GM20431 (cell line): ENCODE results near the gene ATXN1.
"Not testable (repeated sequence)": the region's sequence is repeated elsewhere in the genome, so short reads cannot be mapped to it uniquely, and the experiment has no call there.

Experiments
- in situ Hi-C: fragments of 300-500 bp; cut with MseI, MboI; formaldehyde crosslinking; loops from one replicate; pipeline ENCODE4 v1.15.0; 2020; ENCODE audit warnings: low sequenced_read_pairs; ENCODE audit not compliant: unreplicated experiment

The ATXN1 gene

GRCh38 chr6:16415677-16416076 is 345.6 kb downstream of the ATXN1 start:
- in situ Hi-C loops, result no loop called here

DNA sequence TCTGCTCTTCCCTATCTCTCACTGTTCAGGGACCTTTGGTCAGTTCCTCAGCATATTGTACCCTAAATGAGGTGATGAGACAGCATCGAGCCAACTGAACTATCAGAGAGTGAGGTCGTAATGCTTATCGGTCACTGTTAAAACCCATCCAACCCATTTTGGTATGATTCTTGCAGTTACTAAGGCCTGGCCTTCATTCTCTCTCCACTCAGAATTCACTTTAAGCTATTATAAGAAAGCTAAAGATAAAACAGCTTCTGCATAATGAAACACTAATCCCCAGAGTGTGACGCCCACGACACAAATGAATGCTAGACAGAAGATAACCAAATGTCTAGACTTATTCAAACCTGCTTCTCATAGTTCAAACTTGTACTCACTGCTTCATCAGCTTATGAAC is 347.1 kb downstream of the ATXN1 start:
- in situ Hi-C loops, result no loop called here

DNA sequence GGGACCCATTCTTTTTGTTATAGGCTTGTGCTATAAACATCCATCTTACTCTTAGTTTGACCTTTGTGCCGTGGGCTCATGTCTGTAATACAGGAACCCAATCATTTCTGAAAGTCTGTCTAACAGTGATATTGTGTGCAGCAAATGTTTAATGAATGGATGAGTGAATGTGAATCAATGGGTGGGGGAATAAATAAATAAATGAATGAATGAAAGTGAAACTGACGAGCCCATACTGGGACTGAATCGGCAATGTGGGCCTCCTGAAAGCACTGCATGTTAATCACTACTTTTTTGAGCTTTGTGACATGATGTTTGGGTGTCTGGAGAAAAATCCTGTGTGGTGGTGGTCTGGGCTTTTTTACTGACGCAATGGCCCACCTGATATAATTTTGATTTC is 347.9 kb downstream of the ATXN1 start:
- in situ Hi-C loops, result no loop called here

GRCh38 chr6:16412982-16413381 is 348.3 kb downstream of the ATXN1 start:
- in situ Hi-C loops, result no loop called here

GRCh38 chr6:16412171-16412570 is 349.1 kb downstream of the ATXN1 start:
- in situ Hi-C loops, result no loop called here

DNA sequence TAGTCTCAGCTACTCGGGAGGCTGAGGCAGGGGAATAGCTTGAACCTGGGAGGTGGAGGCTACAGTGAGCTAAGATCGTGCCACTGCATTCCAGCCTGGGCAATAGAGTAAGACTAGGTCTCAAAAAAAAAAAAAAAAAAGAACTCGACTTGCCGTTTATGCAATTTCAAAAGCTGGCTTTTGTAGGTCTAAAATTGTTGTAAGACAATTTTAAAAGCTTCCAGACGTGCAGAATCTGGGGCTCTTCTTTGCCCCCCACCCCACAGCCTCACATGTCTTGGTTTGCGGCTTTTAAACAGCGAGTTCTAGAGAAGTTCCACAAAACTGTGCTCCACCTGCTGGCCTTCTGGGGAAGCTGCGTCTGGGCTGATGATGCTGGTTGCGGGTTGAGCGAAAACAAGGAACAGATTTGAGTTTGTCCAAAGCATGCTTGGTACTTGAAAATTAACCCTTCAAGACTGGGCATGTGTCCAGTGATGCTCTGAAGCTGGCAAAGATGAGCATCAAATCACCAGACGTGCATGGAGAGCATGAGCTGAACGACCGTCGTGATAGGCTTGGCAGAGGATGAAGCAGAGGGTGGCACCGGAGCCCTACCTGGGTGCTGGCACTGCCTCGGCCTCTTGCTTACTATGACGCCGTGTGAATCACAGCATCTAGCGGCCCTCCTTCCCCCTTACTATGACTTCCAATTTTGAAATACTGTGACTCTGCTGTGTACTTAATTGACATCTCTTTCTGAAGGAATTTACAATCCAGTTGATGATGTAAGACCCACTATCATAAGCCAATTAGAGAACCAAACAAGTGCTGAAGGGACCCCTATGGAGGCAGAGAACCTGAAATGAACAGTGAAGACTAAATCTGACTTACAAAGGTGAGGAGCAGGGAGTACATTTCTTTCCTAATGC is 351.5 kb downstream of the ATXN1 start:
- in situ Hi-C loops, result no loop called here

- in situ Hi-C loops, result no loop called here
These were observed 352.5 kb downstream of the ATXN1 start for GRCh38 chr6:16408766-16409165.

- in situ Hi-C loops, result no loop called here
These were observed 354.3 kb downstream of the ATXN1 start for GRCh38 chr6:16406966-16407365.

- in situ Hi-C loops, result not testable (repeated sequence)
These were observed 354.7 kb downstream of the ATXN1 start for GRCh38 chr6:16406538-16406937.

- in situ Hi-C loops, result no loop called here
These were observed 355.9 kb downstream of the ATXN1 start for GRCh38 chr6:16405375-16405774.

- in situ Hi-C loops, result no loop called here
These were observed 356.8 kb downstream of the ATXN1 start for GRCh38 chr6:16404456-16404855.

DNA sequence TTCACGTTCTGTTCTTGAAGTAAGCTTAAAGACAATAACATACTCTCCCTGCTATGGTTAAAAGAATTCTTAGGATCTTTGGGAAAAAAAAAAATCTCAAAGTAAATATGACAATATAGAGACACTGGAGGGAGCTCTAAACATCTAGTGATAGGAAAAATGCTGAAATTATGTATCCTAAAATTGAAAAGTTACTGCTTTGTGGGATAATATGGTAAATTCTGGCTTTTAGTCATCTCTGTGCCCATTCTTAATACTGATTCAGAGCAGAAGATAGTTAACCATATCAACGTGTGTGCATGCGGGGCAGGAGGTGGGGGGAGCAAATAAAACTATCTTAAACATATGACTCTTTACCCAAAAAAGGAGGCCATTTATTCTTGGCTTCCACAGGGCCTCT is 357.4 kb downstream of the ATXN1 start:
- in situ Hi-C loops, result no loop called here

- in situ Hi-C loops, result no loop called here
These were observed 358.7 kb downstream of the ATXN1 start for GRCh38 chr6:16402581-16402900.

DNA sequence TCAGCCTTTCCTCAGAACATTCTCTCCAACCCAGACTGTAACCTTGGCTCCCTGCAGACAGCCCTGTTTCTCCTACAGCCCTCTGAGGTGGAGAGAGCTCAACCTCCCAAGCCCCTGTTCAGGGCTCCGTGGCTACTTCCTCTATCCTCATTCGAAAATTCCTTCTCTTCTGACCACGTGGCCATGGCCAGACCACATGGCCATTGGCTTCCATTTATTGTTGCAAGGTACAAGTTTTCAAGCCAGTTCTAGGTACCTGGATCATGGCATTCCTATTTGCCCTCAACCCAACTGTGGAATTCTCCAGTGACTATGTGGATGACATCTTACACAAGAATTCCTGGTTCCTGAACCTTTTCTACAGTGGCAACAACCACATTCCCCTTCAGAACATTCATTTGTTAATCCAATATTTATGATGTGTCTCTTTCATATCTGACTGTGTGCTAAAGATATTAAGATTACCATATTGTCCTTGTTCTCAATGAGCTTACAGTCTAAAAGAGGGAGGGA is 361.0 kb downstream of the ATXN1 start:
- in situ Hi-C loops, result no loop called here

- in situ Hi-C loops, result no loop called here
These were observed 361.6 kb downstream of the ATXN1 start for GRCh38 chr6:16399695-16400094.

DNA sequence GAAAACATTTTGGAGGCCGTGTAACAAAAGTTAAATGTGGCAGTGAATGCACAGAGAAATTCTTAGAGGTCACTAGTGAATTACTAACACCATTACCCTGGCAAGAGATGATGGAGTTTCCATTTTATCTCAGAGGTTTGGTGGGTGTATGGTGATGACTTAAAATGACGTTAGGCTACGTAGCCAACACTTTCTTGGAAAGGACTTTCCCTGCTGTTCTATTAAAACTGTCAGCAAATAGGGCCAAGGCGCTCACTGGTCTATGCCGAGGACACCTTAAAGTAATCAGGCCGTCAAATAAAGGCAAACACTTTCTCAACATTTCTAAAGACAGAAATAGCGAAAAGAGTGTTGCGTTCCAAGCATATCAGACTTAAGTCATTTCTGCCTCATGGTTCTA is 362.1 kb downstream of the ATXN1 start:
- in situ Hi-C loops, result no loop called here

DNA sequence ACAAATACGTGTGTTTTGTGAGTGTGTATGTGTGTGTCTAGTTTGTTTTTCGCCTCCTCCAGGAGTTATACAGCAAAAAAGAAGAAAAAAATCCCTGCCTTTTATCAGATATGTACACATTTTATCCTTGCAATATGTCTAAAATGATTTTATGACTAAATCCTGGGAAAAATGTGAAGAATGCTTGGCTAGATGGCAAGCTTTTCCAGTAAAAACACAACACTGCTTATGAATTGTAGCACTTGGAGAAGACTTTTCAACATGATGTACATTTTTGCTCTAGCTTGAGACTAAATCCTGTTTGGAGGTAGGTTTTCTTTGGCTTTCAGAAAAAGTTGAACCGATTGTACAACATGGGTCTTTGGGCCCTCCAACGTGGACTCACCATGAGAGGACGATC is 362.7 kb downstream of the ATXN1 start:
- in situ Hi-C loops, result no loop called here

GRCh38 chr6:16397623-16398022 is 363.6 kb downstream of the ATXN1 start:
- in situ Hi-C loops, result no loop called here

- in situ Hi-C loops, result no loop called here
These were observed 364.6 kb downstream of the ATXN1 start for GRCh38 chr6:16396497-16397319.

- in situ Hi-C loops, result no loop called here
These were observed 366.6 kb downstream of the ATXN1 start for GRCh38 chr6:16394632-16395031.

DNA sequence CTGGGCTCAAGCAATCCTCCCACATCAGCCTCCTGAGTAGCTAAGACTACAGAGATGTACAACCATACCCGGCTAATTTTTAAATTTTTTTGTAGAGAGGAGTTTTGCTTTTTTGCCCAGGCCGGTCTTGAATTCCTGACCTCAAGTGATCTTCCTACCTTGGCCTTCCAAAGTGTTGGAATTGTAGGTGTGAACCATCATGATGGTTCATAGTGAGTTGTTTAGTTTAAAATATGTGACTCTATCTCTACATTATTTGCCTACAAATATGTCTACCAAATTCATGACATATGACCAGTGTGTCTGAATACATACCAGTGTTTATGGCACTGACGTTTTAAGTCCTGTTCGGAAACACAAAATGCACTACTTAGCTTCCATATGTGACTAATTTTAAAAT is 367.9 kb downstream of the ATXN1 start:
- in situ Hi-C loops, result no loop called here
